IMR-90 (cell line): ENCODE data around the gene OAS3. TPM values are rescaled to one million over a fixed set of nuclear protein-coding genes. Genes with fewer than 3 reads are reported as not detected.

Experiments used
- ATAC-seq: fragments of 200-7000 bp; cut with Tn5 transposase; 2 replicates; pipeline ENCODE4 v1.9.1; 2020; ENCODE audit warnings: low read depth, mild to moderate bottlenecking, moderate library complexity
- BruUV-seq: library from RNA; stranded (reverse); fragments of 400-500 nt; replicated peaks from 2 replicates; lab custom pipeline; 2021; lab: Mats Ljungman, UMichigan
- CTCF ChIA-PET: fragments of 300-600 bp; formaldehyde crosslinking; extraction: SDS; loops from one replicate; lab custom pipeline; 2021; ENCODE audit warnings: antibody characterized with exemption; lab: Yijun Ruan, JAX
- POLR2A ChIA-PET: fragments of 300-600 bp; sonication (Branson Sonifier 250); formaldehyde crosslinking; loops from one replicate; lab custom pipeline; 2022; ENCODE audit warnings: antibody characterized with exemption; ENCODE audit not compliant: unreplicated experiment; lab: Charles Lee
- DNase-seq: peaks from one replicate; pipeline ENCODE4 v3.0.0; 2013
- H2AFZ ChIP-seq: replicated peaks from 2 replicates; pipeline ENCODE3; 2013; ENCODE audit warnings: low read length, mild to moderate bottlenecking; ENCODE audit not compliant: poor library complexity
- H2AK5ac ChIP-seq: 2 replicates; pipeline ENCODE4 v1.6.1; 2013; ENCODE audit warnings: low read depth, low read length, inconsistent platforms
- H2AK9ac ChIP-seq: replicated peaks from 2 replicates; pipeline ENCODE3; 2013; ENCODE audit warnings: mild to moderate bottlenecking, low read depth, low read length, moderate library complexity; ENCODE audit not compliant: poor library complexity
- H2BK120ac ChIP-seq: 2 replicates; pipeline ENCODE4 v1.6.1; 2013; ENCODE audit warnings: low read depth, low read length, inconsistent platforms
- H2BK15ac ChIP-seq: 3 replicates; pipeline ENCODE4 v1.6.1; 2013; ENCODE audit warnings: low read depth, low read length, inconsistent platforms
- H2BK20ac ChIP-seq: 2 replicates; pipeline ENCODE4 v1.6.1; 2013; ENCODE audit warnings: low read depth, mild to moderate bottlenecking, inconsistent platforms, low read length, moderate library complexity
- H2BK5ac ChIP-seq: 2 replicates; pipeline ENCODE4 v1.6.1; 2013; ENCODE audit warnings: mild to moderate bottlenecking, low read depth, low read length, inconsistent platforms; ENCODE audit not compliant: poor library complexity, severe bottlenecking
- H3K14ac ChIP-seq: replicated peaks from 2 replicates; pipeline ENCODE4 v1.6.1; 2013; ENCODE audit warnings: low read depth, low read length, inconsistent platforms
- H3K18ac ChIP-seq: 2 replicates; pipeline ENCODE4 v1.6.1; 2013; ENCODE audit warnings: low read depth, low read length, control low read depth
- H3K23ac ChIP-seq: 2 replicates; pipeline ENCODE4 v1.6.1; 2013; ENCODE audit warnings: low read depth, low read length, inconsistent platforms
- H3K27ac ChIP-seq: 2 replicates; pipeline ENCODE4 v1.5.1; 2013; ENCODE audit warnings: mild to moderate bottlenecking, control low read depth, low read length; ENCODE audit not compliant: insufficient read depth
- H3K27me3 ChIP-seq: 2 replicates; pipeline ENCODE4 v1.6.1; 2013; ENCODE audit warnings: low read length; ENCODE audit not compliant: control insufficient read depth, insufficient read depth
- H3K36me3 ChIP-seq: 2 replicates; pipeline ENCODE4 v1.6.1; 2013; ENCODE audit warnings: low read length, mixed read lengths; ENCODE audit not compliant: control insufficient read depth, insufficient read depth
- H3K4ac ChIP-seq: 2 replicates; pipeline ENCODE4 v1.6.1; 2013; ENCODE audit warnings: low read depth, low read length, inconsistent platforms
- H3K4me1 ChIP-seq: 2 replicates; pipeline ENCODE4 v1.6.1; 2013; ENCODE audit warnings: low read length, mixed read lengths; ENCODE audit not compliant: control insufficient read depth, insufficient read depth
- H3K4me2 ChIP-seq: 2 replicates; pipeline ENCODE4 v1.6.1; 2013; ENCODE audit warnings: low read depth, mild to moderate bottlenecking, control low read depth, low read length, moderate library complexity
- H3K4me3 ChIP-seq: 2 replicates; pipeline ENCODE4 v1.5.1; 2013; ENCODE audit warnings: low read depth, mild to moderate bottlenecking, control low read depth, low read length, moderate library complexity; ENCODE audit not compliant: insufficient read depth
- H3K56ac ChIP-seq: 2 replicates; pipeline ENCODE4 v1.6.1; 2013; ENCODE audit warnings: low read length, inconsistent platforms; ENCODE audit not compliant: insufficient read depth; ENCODE audit errors: extremely low read depth
- H3K79me1 ChIP-seq, 2 experiments: 2 replicates each; pipeline ENCODE4 v1.6.1; 2013; ENCODE audit warnings: low read length in 2 of 2, inconsistent platforms in 1 of 2, low read depth in 1 of 2
- H3K9ac ChIP-seq: 2 replicates; pipeline ENCODE4 v1.6.1; 2013; ENCODE audit warnings: low read depth, low read length, control low read depth
- H3K9me1 ChIP-seq: 2 replicates; pipeline ENCODE4 v1.6.1; 2013; ENCODE audit warnings: low read length, inconsistent platforms; ENCODE audit not compliant: insufficient read depth
- H3K9me3 ChIP-seq: 2 replicates; pipeline ENCODE4 v1.6.1; 2013; ENCODE audit warnings: low read length; ENCODE audit not compliant: control insufficient read depth, insufficient read depth
- H4K20me1 ChIP-seq: 2 replicates; pipeline ENCODE4 v1.6.1; 2013; ENCODE audit warnings: low read length, inconsistent platforms; ENCODE audit not compliant: insufficient read depth
- H4K5ac ChIP-seq: 2 replicates; pipeline ENCODE4 v1.6.1; 2013; ENCODE audit warnings: mild to moderate bottlenecking, low read depth, low read length, control low read depth
- H4K8ac ChIP-seq, 2 experiments: 2 replicates each; pipeline ENCODE4 v1.6.1; 2013; ENCODE audit warnings: low read depth in 2 of 2, low read length in 2 of 2, control low read depth in 1 of 2, inconsistent platforms in 1 of 2
- H4K91ac ChIP-seq: 2 replicates; pipeline ENCODE4 v1.6.1; 2013; ENCODE audit warnings: low read depth, low read length, inconsistent platforms; ENCODE audit not compliant: insufficient read depth
- FOS ChIP-seq: fragments of 150-350 bp; IDR thresholded peaks from 2 replicates; pipeline ENCODE4 v1.6.1; 2016; ENCODE audit warnings: low read depth, low read length
- MXI1 ChIP-seq: IDR thresholded peaks from 2 replicates; pipeline ENCODE4 v1.6.1; 2012; ENCODE audit warnings: low read depth, mild to moderate bottlenecking, low read length, moderate library complexity, borderline replicate concordance
- WGBS, 2 experiments: methylation state at CpG; one replicate each; pipeline versions ENCODE4 v1.1.5 to v1.1.7; 2013; ENCODE audit warnings: missing lambda C conversion rate in 2 of 2; ENCODE audit not compliant: insufficient read length in 1 of 2; ENCODE audit errors: extremely low coverage in 2 of 2; 5-methylcytosine and 5-hydroxymethylcytosine counted together
- dilution Hi-C: fragments of 300-500 bp; cut with HindIII; formaldehyde crosslinking; loops from one replicate; pipeline ENCODE4 v1.14.3; 2018; ENCODE audit warnings: low sequenced_read_pairs; ENCODE audit not compliant: unreplicated experiment
- in situ Hi-C: fragments of 300-500 bp; cut with MboI; formaldehyde crosslinking; loops from 3 replicates; pipeline ENCODE4 v1.14.3; 2019; ENCODE audit warnings: low sequenced_read_pairs, inconsistent platforms, mixed read lengths
- intact Hi-C: fragments of 100-400 bp; cut with micrococcal nuclease; formaldehyde crosslinking; loops from 2 replicates; pipeline ENCODE4 v1.10.0; 2022
- polyA plus RNA-seq, 3 experiments: library from polyadenylated mRNA; depleted of rRNA; stranded (reverse); fragments of >200 nt; gene quantifications; 2 replicates each; pipeline ENCODE4 v1.2.3, GENCODE V29; 2012; ENCODE audit warnings: low replicate concordance in 1 of 3
- total RNA-seq: library from RNA; depleted of rRNA; stranded (reverse); fragments of >200 nt; gene quantifications from 2 replicates; pipeline ENCODE4 v1.2.3, GENCODE V29; 2012
- TF ChIP-seq, protein P1 (sequence below): fragments of 150-350 bp; IDR thresholded peaks from 2 replicates; pipeline ENCODE4 v1.6.1; 2016; ENCODE audit warnings: low read depth, mild to moderate bottlenecking, low read length, moderate library complexity, borderline replicate concordance
- TF ChIP-seq, protein P2 (sequence below): conservative IDR thresholded peaks from 2 replicates; pipeline ENCODE4 v1.5.1; 2012; ENCODE audit warnings: mild to moderate bottlenecking, low read depth, low read length, improper control_type of control experiment

Gene OAS3
- total and polyA plus RNA-seq, 2 of the 4 experiments (the other 2 are of a cell fraction) = 4.1 to 7.8 TPM

DNA sequence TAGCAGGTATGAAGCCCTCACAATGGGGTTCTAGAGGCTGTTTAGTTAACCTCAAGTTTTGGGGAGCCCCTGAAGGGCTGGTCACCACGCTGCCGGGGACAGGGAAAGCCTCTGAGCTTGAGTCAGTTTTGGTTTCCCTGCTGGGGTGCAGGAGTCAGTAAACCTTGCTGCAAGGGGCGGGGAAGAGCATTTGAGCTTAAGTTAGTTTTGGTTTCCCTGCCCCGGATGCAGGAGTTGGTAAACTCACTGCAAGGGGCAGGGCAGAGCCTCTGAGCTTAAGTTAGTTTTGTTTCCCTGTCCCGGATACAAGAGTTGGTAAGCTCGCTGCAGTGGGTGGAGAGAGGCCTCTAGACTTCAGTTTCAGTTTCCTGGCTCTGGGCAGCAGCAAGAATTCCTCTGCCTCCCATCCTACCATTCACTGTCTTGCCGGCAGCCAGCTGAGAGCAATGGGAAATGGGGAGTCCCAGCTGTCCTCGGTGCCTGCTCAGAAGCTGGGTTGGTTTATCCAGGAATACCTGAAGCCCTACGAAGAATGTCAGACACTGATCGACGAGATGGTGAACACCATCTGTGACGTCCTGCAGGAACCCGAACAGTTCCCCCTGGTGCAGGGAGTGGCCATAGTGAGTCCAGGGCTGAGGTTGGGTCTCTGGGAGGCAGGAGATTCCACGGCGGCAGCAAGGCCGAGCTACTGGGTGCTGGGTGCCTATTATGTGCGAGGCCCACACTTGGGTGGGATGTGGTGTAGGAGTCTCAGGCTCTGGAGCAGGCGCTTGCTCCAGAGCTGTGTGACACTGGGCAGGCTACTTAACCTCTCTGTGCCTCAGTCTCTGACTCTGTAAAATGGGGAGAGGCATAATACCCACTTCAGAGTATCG, 40.1 kb downstream of the OAS3 start, which contains the start of gene OAS2:
OAS2 (plus strand) TSS at position 357 of the 878 bp plus-strand sequence; CDS start at position 447, 90 bp downstream.
- Histone ChIP-seq H2AK5ac (no peak within 1 kb of the TSS), H3K27ac (no peak within 1 kb of the TSS), H3K9me1 (no peaks in the 10 kb centered on the region), H3K56ac (no peak within 1 kb of the TSS), H4K91ac (no peak within 1 kb of the TSS), H2AK9ac (no peak within 1 kb of the TSS), H3K4me2 (peak within 1 kb of the TSS; percentile 67), H4K5ac (no peak within 1 kb of the TSS; the same call in 1 of the 2 replicates), H3K36me3 (no peaks in the 10 kb centered on the region), H3K9me3 (no peaks in the 10 kb centered on the region), H3K4me3 (0 out of 2 replicates have a peak within 1 kb of the TSS, but pooled peaks have one; percentile 5), H2AFZ (peak within 1 kb of the TSS; percentile 71), H2BK20ac (no peak within 1 kb of the TSS), H3K79me1 (no peaks in the 10 kb centered on the region), H3K9ac (no peak within 1 kb of the TSS; the same call in 1 of the 2 replicates), H3K27me3 (no peaks in the 10 kb centered on the region), H3K23ac (no peak within 1 kb of the TSS), H4K20me1 (no peaks in the 10 kb centered on the region), H4K8ac (no peak within 1 kb of the TSS), H3K14ac (no peak within 1 kb of the TSS), H2BK120ac (no peak within 1 kb of the TSS), H2BK15ac (no peak within 1 kb of the TSS), H2BK5ac (no peak within 1 kb of the TSS), H3K4me1 (no peaks in the 10 kb centered on the region; the same call in 1 of the 2 replicates), H3K4ac (no peak within 1 kb of the TSS), H3K18ac (no peak within 1 kb of the TSS)
- WGBS, 2 experiments = 65% methylated on average over 7 of the region's 19 CpGs; no CpG with 5 or more reads in 1 of the 2 experiments
- BruUV-seq = no TSS peak
- intact Hi-C loops = no loop called here
- ChIA-PET POLR2A (interaction anchor here (0.5 to 0.6 kb wide), 2 partner anchors 19 to 215 kb away, joined by 3 to 4 read pairs; no protein-coding TSS in a partner anchor), CTCF (interaction anchor here (0.5 to 2.9 kb wide), 2 partner anchors 14 to 194 kb away, joined by 3 to 13 read pairs; no protein-coding TSS in a partner anchor)
- peak; percentile 90 for ATAC-seq
- TF ChIP-seq, protein P1, sequence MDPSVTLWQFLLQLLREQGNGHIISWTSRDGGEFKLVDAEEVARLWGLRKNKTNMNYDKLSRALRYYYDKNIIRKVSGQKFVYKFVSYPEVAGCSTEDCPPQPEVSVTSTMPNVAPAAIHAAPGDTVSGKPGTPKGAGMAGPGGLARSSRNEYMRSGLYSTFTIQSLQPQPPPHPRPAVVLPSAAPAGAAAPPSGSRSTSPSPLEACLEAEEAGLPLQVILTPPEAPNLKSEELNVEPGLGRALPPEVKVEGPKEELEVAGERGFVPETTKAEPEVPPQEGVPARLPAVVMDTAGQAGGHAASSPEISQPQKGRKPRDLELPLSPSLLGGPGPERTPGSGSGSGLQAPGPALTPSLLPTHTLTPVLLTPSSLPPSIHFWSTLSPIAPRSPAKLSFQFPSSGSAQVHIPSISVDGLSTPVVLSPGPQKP = no peak
- TF ChIP-seq, protein P2, sequence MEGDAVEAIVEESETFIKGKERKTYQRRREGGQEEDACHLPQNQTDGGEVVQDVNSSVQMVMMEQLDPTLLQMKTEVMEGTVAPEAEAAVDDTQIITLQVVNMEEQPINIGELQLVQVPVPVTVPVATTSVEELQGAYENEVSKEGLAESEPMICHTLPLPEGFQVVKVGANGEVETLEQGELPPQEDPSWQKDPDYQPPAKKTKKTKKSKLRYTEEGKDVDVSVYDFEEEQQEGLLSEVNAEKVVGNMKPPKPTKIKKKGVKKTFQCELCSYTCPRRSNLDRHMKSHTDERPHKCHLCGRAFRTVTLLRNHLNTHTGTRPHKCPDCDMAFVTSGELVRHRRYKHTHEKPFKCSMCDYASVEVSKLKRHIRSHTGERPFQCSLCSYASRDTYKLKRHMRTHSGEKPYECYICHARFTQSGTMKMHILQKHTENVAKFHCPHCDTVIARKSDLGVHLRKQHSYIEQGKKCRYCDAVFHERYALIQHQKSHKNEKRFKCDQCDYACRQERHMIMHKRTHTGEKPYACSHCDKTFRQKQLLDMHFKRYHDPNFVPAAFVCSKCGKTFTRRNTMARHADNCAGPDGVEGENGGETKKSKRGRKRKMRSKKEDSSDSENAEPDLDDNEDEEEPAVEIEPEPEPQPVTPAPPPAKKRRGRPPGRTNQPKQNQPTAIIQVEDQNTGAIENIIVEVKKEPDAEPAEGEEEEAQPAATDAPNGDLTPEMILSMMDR = no peak
- TF ChIP-seq FOS (no peak), MXI1 (no peak)
- peak; percentile 48 for DNase-seq
- dilution Hi-C loops = no loop called here
- in situ Hi-C loops = no loop called here
